B cell (primary cell): Measurements from ENCODE around the gene ZNF746. TPM values are rescaled to one million over a fixed set of nuclear protein-coding genes. Genes with fewer than 3 reads are reported as not detected.

Experiments used
- ATAC-seq: fragments of 200-7000 bp; cut with Tn5 transposase; one replicate; pipeline ENCODE4 v1.10.0; 2021; ENCODE audit warnings: low read depth, mild to moderate bottlenecking, moderate number of reproducible peaks, moderate library complexity
- CTCF ChIA-PET: fragments of 350-600 bp; sonication (Branson Sonifier 250); formaldehyde crosslinking; loops from one replicate; lab custom pipeline; 2021; ENCODE audit warnings: antibody characterized with exemption, inconsistent platforms; lab: Charles Lee
- POLR2A ChIA-PET: fragments of 350-600 bp; sonication (Branson Sonifier 250); formaldehyde crosslinking; loops from one replicate; lab custom pipeline; 2021; ENCODE audit warnings: antibody characterized with exemption; lab: Charles Lee
- DNase-seq: peaks from one replicate; pipeline ENCODE4 v3.0.0; 2013
- H2AFZ ChIP-seq: 2 replicates; pipeline ENCODE4 v1.6.1; 2012; ENCODE audit warnings: mild to moderate bottlenecking, low read depth, low read length; ENCODE audit not compliant: insufficient read depth, poor library complexity, severe bottlenecking
- H3K27ac ChIP-seq, 2 donors: 1 replicate in 1 of 2; 2 replicates in 1 of 2; pipeline ENCODE4 v1.5.1; 2012 to 2013; ENCODE audit warnings: low read length in 2 of 2, mild to moderate bottlenecking in 2 of 2, moderate library complexity in 1 of 2
- H3K27me3 ChIP-seq, 4 experiments: fragments of 200-600 bp in 1 of 4; sonication (generic) in 1 of 4; replicated peaks in 1 of 4; 1 replicate in 2 of 4; 2 replicates in 2 of 4; pipeline versions ENCODE4 v1.6.1 to v1.7.0; 2013 to 2016; ENCODE audit warnings: low read length in 3 of 4, mild to moderate bottlenecking in 2 of 4, mixed read lengths in 1 of 4, moderate library complexity in 1 of 4; ENCODE audit not compliant: insufficient read depth in 4 of 4, control insufficient read depth in 3 of 4; ENCODE audit errors: control extremely low read depth in 1 of 4
- H3K36me3 ChIP-seq, 2 experiments: replicated peaks in 1 of 2; 1 replicate in 1 of 2; 2 replicates in 1 of 2; pipeline versions ENCODE4 v1.6.1 to v1.7.1; 2013; ENCODE audit warnings: low read length in 1 of 2; ENCODE audit not compliant: insufficient read depth in 2 of 2, control insufficient read depth in 1 of 2; ENCODE audit errors: control extremely low read depth in 1 of 2, extremely low read depth in 1 of 2
- H3K4me1 ChIP-seq, 2 donors: fragments of 200-600 bp in 1 of 2; sonication (generic) in 1 of 2; 1 replicate in 1 of 2; 2 replicates in 1 of 2; pipeline versions ENCODE4 v1.5.1 to v1.6.1; 2013 to 2017; ENCODE audit warnings: low read length in 2 of 2; ENCODE audit not compliant: control insufficient read depth in 2 of 2, insufficient read depth in 2 of 2
- H3K4me2 ChIP-seq: replicated peaks from 2 replicates; pipeline ENCODE3; 2012; ENCODE audit warnings: mild to moderate bottlenecking, low read depth, low read length; ENCODE audit not compliant: poor library complexity, severe bottlenecking
- H3K4me3 ChIP-seq, 5 experiments: fragments of 200-600 bp in 1 of 5; sonication (generic) in 1 of 5; 1 replicate in 3 of 5; 2 replicates in 2 of 5; pipeline versions ENCODE4 v1.5.1 to v1.7.0; 2011 to 2016; ENCODE audit warnings: low read length in 4 of 5, mild to moderate bottlenecking in 4 of 5, low read depth in 2 of 5, control low read depth in 1 of 5, moderate library complexity in 1 of 5; ENCODE audit not compliant: insufficient read depth in 1 of 5; ENCODE audit errors: control extremely low read depth in 1 of 5, extremely low read depth in 1 of 5
- H3K79me2 ChIP-seq: fragments of 200-600 bp; sonication (generic); one replicate; pipeline ENCODE4 v1.6.0; 2016; ENCODE audit warnings: low read length; ENCODE audit not compliant: control insufficient read depth, insufficient read depth
- H3K9ac ChIP-seq: fragments of 200-600 bp; sonication (generic); 2 replicates; pipeline ENCODE4 v1.6.1; 2017; ENCODE audit warnings: mild to moderate bottlenecking, low read length, moderate library complexity
- H3K9me3 ChIP-seq, 3 donors: one replicate each; pipeline versions ENCODE4 v1.6.1 to v1.7.1; 2013; ENCODE audit warnings: low read length in 2 of 3; ENCODE audit not compliant: control insufficient read depth in 2 of 3, insufficient read depth in 1 of 3; ENCODE audit errors: control extremely low read depth in 1 of 3
- H4K20me1 ChIP-seq: 2 replicates; pipeline ENCODE4 v1.6.0; 2012; ENCODE audit warnings: mild to moderate bottlenecking, low read length; ENCODE audit not compliant: insufficient read depth, control insufficient read depth, poor library complexity, severe bottlenecking
- H3K27ac Mint-ChIP-seq: one replicate; pipeline ENCODE4 v1.8.0; 2021; ENCODE audit warnings: mixed read lengths
- H3K27me3 Mint-ChIP-seq: one replicate; pipeline ENCODE4 v1.8.0; 2021; ENCODE audit warnings: mixed read lengths
- H3K4me1 Mint-ChIP-seq: one replicate; pipeline ENCODE4 v1.8.0; 2021; ENCODE audit warnings: mixed read lengths
- H3K4me3 Mint-ChIP-seq: one replicate; pipeline ENCODE4 v1.8.0; 2021; ENCODE audit warnings: mixed read lengths
- H3K9me3 Mint-ChIP-seq: one replicate; pipeline ENCODE4 v1.8.0; 2022; ENCODE audit warnings: mixed read lengths; ENCODE audit not compliant: insufficient read depth
- EZH2 ChIP-seq: IDR thresholded peaks from 2 replicates; pipeline ENCODE4 v1.6.1; 2012; ENCODE audit warnings: borderline replicate concordance, low read depth, mild to moderate bottlenecking, moderate library complexity, low read length; ENCODE audit not compliant: insufficient read depth, poor library complexity, severe bottlenecking
- WGBS: methylation state at CpG from one replicate; pipeline ENCODE4 v1.1.5; 2013; ENCODE audit warnings: missing lambda C conversion rate; ENCODE audit not compliant: insufficient coverage; 5-methylcytosine and 5-hydroxymethylcytosine counted together
- intact Hi-C: fragments of 100-400 bp; cut with micrococcal nuclease; formaldehyde crosslinking; loops from one replicate; pipeline ENCODE4 v1.10.0; 2022
- polyA plus RNA-seq: library from polyadenylated mRNA; depleted of rRNA; stranded (reverse); fragments of >200 nt; gene quantifications from 2 replicates; pipeline ENCODE4 v1.2.3, GENCODE V29; 2012
- total RNA-seq, 2 donors: library from RNA; stranded (reverse); fragments of 120-200 nt in 1 of 2; gene quantifications; 1 replicate in 1 of 2; 2 replicates in 1 of 2; pipeline versions ENCODE4 v1.2.3 to v1.2.4, GENCODE V29; 2013 to 2022
- TF ChIP-seq, protein P1 (sequence below): fragments of 200-600 bp; IDR thresholded peaks from one replicate; pipeline ENCODE4 v1.8.0; 2022; ENCODE audit warnings: antibody characterized with exemption, mild to moderate bottlenecking

The ZNF746 gene
- total and polyA plus RNA-seq, 2 donors (not counting 1 experiment from before 2014, with no cell fraction given) = 15.6 to 30.4 TPM

DNA sequence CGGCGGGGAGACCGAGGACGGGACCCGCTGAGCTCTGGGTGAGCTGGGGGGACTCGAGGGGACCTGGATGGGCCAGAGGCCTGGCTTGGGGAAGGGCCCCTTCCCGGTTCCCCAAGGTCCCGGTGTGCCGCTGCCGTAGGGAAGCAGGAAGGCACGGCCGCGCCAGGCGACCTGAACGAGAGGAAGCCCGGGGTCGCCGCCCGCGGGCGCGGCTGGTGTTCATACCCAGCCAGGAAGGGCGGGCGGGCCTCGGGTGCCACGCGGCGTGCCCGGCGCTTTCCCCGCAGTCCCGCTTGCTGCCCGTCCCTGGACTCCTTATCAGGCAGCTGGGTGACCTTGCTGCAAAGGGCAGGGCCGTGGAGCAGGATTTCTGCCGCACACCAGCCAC lies 74.7 kb downstream of the ZNF746 start:
- peaks cover 8% of the 10 kb centered on the region for H3K4me1 Mint-ChIP-seq
- peak overlapping the region; percentile 59 for H3K27ac Mint-ChIP-seq
- peak overlapping the region; percentile 77 for H3K4me3 Mint-ChIP-seq
- CTCF ChIA-PET = interaction anchor here (0.6 to 3.3 kb wide), 11 partner anchors 31 to 297 kb away, joined by 3 to 41 read pairs (median 3); partner anchors contain the start of genes ZNF398, ZNF425, ZNF777 and ZNF783
- DNase-seq = no peak
- peak; percentile 2 for ATAC-seq
- peak overlapping the region; percentile 69 for H3K9ac ChIP-seq
- H2AFZ ChIP-seq = peak overlapping the region; percentile 93
- WGBS = 2% methylated on average over 35 of the region's 35 CpGs
- intact Hi-C loops = loop anchor here (1.0 to 10.0 kb wide), 10 partner anchors 37 to 982 kb away; partner anchors contain the start of genes ZNF212, ZNF398, ZNF425 and ZNF746
- no peaks in the 10 kb centered on the region for H3K36me3 ChIP-seq
- H3K27me3 Mint-ChIP-seq = no peaks in the 10 kb centered on the region
- H3K27ac ChIP-seq = peak overlapping the region; percentile 20 to 60
- no peaks in the 10 kb centered on the region for H3K79me2 ChIP-seq
- no peaks in the 10 kb centered on the region for H3K9me3 ChIP-seq
- H3K4me2 ChIP-seq = peak overlapping the region; percentile 95
- H4K20me1 ChIP-seq = no peaks in the 10 kb centered on the region
- H3K4me3 ChIP-seq = peak overlapping the region in 4 of 5 experiments; percentile 58 to 71 (median 61)
- no peaks in the 10 kb centered on the region for H3K27me3 ChIP-seq
- peaks cover 10 to 12% of the 10 kb centered on the region in 2 donors for H3K4me1 ChIP-seq
- TF ChIP-seq, protein P1, sequence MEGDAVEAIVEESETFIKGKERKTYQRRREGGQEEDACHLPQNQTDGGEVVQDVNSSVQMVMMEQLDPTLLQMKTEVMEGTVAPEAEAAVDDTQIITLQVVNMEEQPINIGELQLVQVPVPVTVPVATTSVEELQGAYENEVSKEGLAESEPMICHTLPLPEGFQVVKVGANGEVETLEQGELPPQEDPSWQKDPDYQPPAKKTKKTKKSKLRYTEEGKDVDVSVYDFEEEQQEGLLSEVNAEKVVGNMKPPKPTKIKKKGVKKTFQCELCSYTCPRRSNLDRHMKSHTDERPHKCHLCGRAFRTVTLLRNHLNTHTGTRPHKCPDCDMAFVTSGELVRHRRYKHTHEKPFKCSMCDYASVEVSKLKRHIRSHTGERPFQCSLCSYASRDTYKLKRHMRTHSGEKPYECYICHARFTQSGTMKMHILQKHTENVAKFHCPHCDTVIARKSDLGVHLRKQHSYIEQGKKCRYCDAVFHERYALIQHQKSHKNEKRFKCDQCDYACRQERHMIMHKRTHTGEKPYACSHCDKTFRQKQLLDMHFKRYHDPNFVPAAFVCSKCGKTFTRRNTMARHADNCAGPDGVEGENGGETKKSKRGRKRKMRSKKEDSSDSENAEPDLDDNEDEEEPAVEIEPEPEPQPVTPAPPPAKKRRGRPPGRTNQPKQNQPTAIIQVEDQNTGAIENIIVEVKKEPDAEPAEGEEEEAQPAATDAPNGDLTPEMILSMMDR = no peak
- TF ChIP-seq EZH2 = no peak
- POLR2A ChIA-PET = interaction anchor here (0.7 kb wide), 1 partner anchor 228 kb away, joined by 3 read pairs; the partner anchor contains the start of gene ZNF282
- H3K9me3 Mint-ChIP-seq = no peaks in the 10 kb centered on the region

Other genes starting within 250 kb of the ZNF746 start
- gene ZNF783, start 235.6 kb downstream of the ZNF746 start, total RNA-seq = 43.8 and 44.8 TPM in 2 replicates
- 35.3 and 38.1 TPM in 2 replicates for gene ZNF783, start 235.6 kb downstream of the ZNF746 start, polyA plus RNA-seq
- gene ZNF777, start 36.7 kb downstream of the ZNF746 start, total RNA-seq = 14.9 and 16.0 TPM in 2 replicates
- 5.2 and 8.3 TPM in 2 replicates for gene ZNF777, start 36.7 kb downstream of the ZNF746 start, polyA plus RNA-seq